Activated CD4-positive, alpha-beta T cell treated with anti-CD3 and anti-CD28 coated beads for 1 hour (primary cell): ENCODE measurements around the gene CD53.

ENCODE experiments used
- DNase-seq: peaks from one replicate; pipeline ENCODE4 v3.0.0-alpha.2; 2020

CD53 gene

GRCh38 chr1:110877364-110877763, 4.4 kb downstream of the CD53 start:
- no peak for DNase-seq

- DNase-seq: no peak
These were observed 4.8 kb downstream of the CD53 start for GRCh38 chr1:110877776-110878175.

- no peak for DNase-seq
These were observed 5.6 kb downstream of the CD53 start for GRCh38 chr1:110878591-110878990.

GRCh38 chr1:110878993-110879392, 6.0 kb downstream of the CD53 start:
- DNase-seq: no peak

- DNase-seq: peak; percentile 41
These were observed 7.0 kb downstream of the CD53 start for GRCh38 chr1:110879758-110880606.

GRCh38 chr1:110880708-110881374, 7.9 kb downstream of the CD53 start:
- DNase-seq: no peak

GRCh38 chr1:110888049-110888448, 15.1 kb downstream of the CD53 start:
- DNase-seq: no peak

- DNase-seq: no peak
These were observed 15.7 kb downstream of the CD53 start for GRCh38 chr1:110888641-110889040.

- no peak for DNase-seq
These were observed 17.7 kb downstream of the CD53 start for GRCh38 chr1:110890474-110891196.

- no peak for DNase-seq
These were observed 21.1 kb downstream of the CD53 start for GRCh38 chr1:110893908-110894490.

GRCh38 chr1:110896090-110896489, 23.1 kb downstream of the CD53 start:
- no peak for DNase-seq

- DNase-seq: no peak
These were observed 24.7 kb downstream of the CD53 start for GRCh38 chr1:110897681-110898080.

- DNase-seq: no peak
These were observed 25.9 kb downstream of the CD53 start for GRCh38 chr1:110898734-110899457.

GRCh38 chr1:110899458-110899843, 26.5 kb downstream of the CD53 start:
- DNase-seq: no peak

GRCh38 chr1:110902820-110903463, 30.0 kb downstream of the CD53 start:
- no peak for DNase-seq

- DNase-seq: no peak
These were observed 31.0 kb downstream of the CD53 start for GRCh38 chr1:110903853-110904500.

GRCh38 chr1:110912784-110913183, 39.8 kb downstream of the CD53 start:
- no peak for DNase-seq

- no peak for DNase-seq
These were observed 41.7 kb downstream of the CD53 start for GRCh38 chr1:110914676-110915075.

- no peak for DNase-seq
These were observed 42.9 kb downstream of the CD53 start for GRCh38 chr1:110915804-110916203.

GRCh38 chr1:110916274-110916668, 43.3 kb downstream of the CD53 start:
- DNase-seq: no peak

- no peak for DNase-seq
These were observed 43.8 kb downstream of the CD53 start for GRCh38 chr1:110916669-110917306.
